Retinal pigment epithelial cell (primary cell): ENCODE measurements around the gene DPT.

Experiments used
- DNase-seq: peaks from one replicate; pipeline ENCODE4 v3.0.0-alpha.2; 2010; ENCODE audit warnings: low read depth
- H3K4me3 ChIP-seq: 2 replicates; pipeline ENCODE4 v1.5.1; 2011; ENCODE audit warnings: mild to moderate bottlenecking, low read length, control low read depth, moderate library complexity
- TF ChIP-seq, protein P1 (sequence below): conservative IDR thresholded peaks from 2 replicates; pipeline ENCODE4 v1.5.1; 2011; ENCODE audit warnings: low read depth, low read length, control low read depth, inconsistent platforms

DPT gene

DNA sequence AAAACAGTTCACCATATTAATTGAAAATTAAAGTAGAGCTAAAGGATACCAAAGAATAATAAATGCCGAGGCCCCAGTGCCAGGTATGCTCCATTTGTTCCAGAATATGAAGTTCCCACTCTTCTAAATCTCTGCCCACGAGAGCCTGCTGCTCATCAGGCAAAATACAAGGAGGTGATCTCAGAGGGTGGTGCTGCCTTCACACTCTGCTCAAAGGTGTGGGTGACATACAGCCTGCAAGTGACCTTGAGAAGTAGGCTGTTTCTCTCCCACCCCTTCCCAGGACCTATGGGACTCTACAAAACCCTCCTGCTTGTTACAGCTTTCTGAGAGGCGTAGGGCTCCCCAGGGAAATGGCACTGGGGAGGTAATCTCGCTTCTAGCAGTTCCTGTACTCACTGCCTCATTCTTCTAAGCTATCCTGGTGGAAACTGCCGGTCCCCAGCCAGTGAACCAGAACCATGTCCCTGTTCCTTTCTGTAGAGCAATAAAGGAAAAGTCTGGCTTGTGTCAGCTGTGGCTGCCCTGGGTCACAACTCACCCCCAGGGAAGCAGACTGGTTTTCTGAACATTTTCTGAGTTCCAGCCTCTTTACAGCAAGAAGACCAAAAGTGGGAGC lies 26.9 kb upstream of the DPT start:
- TF ChIP-seq, protein P1, sequence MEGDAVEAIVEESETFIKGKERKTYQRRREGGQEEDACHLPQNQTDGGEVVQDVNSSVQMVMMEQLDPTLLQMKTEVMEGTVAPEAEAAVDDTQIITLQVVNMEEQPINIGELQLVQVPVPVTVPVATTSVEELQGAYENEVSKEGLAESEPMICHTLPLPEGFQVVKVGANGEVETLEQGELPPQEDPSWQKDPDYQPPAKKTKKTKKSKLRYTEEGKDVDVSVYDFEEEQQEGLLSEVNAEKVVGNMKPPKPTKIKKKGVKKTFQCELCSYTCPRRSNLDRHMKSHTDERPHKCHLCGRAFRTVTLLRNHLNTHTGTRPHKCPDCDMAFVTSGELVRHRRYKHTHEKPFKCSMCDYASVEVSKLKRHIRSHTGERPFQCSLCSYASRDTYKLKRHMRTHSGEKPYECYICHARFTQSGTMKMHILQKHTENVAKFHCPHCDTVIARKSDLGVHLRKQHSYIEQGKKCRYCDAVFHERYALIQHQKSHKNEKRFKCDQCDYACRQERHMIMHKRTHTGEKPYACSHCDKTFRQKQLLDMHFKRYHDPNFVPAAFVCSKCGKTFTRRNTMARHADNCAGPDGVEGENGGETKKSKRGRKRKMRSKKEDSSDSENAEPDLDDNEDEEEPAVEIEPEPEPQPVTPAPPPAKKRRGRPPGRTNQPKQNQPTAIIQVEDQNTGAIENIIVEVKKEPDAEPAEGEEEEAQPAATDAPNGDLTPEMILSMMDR = no peak
- DNase-seq = no peak
- H3K4me3 ChIP-seq = no peak overlapping the region

DNA sequence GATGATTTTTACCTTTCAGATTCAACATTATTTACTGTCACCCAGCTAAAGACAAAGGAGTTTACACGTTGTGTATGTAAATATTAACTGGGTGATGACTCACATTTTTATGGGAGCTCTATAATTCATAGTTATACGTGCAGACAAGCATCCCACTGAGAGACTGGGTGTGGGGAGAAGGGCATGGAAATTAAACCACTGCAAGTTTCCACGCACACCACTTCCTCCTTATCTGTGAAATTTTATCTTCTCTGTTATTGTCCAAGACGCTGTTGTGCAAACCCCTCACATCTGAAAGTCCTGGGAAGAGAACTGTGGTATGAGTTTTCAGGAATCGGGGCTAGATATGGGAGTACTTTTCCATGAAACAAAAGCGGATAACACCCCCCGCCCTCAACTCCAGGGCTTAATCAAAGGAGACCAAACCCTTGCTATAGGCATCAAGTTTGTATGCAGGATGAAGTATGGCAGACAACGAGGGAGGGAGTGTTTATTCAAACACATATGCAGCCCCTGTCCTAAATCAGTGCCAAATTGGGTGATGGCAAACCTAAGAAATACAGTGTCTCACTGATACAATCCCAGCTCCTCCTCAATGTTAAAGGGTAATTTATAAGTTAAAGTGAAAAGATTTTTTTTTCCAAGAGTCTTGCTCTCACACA lies 23.3 kb upstream of the DPT start:
- no peak for DNase-seq
- TF ChIP-seq, protein P1 = no peak
- no peak overlapping the region for H3K4me3 ChIP-seq

DNA sequence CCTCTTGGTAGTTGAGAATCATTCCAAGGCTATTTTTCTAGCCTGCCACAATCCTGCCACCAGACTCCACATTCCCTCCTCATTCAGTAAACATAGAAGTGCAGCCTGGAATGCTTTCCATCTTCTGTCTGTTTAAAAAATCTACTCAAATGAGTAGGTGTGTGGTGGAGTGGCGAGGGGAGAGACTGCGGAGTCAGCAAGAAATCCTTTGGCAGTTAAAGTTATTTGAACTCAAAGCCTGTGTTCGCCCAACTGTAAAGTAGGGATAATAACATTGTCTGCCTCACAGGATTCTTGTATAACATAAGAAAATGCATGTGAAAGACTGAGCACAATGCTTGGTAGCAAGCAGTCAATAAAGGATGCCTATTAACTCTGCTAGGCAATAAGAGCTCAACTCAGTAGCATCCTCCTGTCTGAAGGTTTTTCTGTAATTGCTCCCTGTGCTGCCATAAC lies 22.2 kb upstream of the DPT start:
- TF ChIP-seq, protein P1 = no peak
- H3K4me3 ChIP-seq = no peak overlapping the region
- no peak for DNase-seq

DNA sequence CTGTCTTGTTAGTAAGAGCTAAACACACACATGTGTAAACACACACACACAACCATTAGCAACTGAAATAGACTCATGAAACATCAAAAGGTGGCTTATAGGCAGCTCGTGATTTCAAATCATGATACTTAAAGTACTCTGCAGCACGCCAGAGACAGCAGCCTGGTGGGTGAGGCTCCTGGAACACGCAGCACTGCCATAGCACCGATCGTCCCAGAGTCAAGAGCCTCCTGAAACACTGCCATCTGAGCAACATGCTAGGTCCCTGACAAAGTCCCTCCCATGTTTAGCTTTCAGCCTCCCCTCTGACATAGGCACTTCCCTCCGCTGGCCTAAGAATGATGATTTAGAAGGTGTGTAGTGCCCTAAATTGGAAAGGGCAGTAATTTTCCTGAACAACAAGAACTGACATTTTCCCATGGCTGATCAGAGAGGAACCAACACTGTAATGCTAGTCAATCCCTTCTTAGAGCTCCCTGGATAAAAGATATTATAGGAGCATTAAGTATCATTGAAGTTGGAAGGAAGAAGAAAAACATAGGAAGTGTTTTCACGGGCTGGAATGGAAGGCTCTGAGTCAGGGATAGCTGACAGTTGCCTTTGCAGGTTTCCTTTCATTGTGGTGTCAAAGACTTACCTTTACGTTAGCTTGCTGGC lies 14.1 kb upstream of the DPT start:
- DNase-seq = no peak
- no peak overlapping the region for H3K4me3 ChIP-seq
- TF ChIP-seq, protein P1 = no peak

DNA sequence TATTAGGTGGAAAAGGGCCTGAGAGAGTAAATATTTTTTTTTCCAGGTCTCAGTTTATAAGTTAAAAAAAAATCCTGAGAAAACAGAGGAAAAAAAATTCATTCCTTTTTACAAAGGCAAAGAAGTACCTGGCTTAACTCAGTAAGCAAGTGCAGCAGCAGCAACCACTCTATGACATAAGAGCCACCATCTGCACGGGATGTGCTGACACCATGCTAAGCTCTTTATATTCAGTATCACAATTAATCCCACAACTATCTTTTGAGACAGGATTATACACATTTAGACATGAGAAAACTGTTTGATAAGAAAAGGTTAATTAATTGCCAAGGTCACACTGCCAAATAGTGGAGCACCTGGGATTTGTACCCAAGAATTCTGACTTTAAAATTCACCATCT lies 13.4 kb upstream of the DPT start:
- TF ChIP-seq, protein P1 = no peak
- DNase-seq = no peak
- no peak overlapping the region for H3K4me3 ChIP-seq

DNA sequence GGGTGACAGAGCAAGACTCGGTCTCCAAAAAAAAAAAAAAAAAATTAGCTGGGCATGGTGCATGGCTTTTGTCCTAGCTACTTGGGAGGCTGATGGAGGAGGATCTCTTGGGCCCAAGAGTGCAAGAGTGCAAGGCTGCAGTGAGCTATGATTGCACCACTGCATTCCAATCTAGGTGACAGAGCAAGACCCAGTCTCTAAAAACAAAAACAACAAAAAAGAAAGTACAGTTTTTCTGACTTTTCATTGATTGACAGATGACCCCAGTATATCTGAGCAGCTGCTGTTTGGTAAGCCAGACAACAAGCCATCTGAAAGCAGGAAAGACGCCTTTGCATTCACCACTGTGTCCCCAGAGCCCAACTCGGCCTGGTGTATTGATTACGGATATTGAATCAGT lies 10.9 kb upstream of the DPT start:
- no peak overlapping the region for H3K4me3 ChIP-seq
- TF ChIP-seq, protein P1 = no peak
- DNase-seq = no peak
